GM21447 (cell line): ENCODE data around the gene BCL2L12.

Experiments used
- ATAC-seq: cut with Tn5 transposase; IDR thresholded peaks from one replicate; pipeline ENCODE4 v1.9.1; 2021; ENCODE audit not compliant: unreplicated experiment

Gene BCL2L12

DNA sequence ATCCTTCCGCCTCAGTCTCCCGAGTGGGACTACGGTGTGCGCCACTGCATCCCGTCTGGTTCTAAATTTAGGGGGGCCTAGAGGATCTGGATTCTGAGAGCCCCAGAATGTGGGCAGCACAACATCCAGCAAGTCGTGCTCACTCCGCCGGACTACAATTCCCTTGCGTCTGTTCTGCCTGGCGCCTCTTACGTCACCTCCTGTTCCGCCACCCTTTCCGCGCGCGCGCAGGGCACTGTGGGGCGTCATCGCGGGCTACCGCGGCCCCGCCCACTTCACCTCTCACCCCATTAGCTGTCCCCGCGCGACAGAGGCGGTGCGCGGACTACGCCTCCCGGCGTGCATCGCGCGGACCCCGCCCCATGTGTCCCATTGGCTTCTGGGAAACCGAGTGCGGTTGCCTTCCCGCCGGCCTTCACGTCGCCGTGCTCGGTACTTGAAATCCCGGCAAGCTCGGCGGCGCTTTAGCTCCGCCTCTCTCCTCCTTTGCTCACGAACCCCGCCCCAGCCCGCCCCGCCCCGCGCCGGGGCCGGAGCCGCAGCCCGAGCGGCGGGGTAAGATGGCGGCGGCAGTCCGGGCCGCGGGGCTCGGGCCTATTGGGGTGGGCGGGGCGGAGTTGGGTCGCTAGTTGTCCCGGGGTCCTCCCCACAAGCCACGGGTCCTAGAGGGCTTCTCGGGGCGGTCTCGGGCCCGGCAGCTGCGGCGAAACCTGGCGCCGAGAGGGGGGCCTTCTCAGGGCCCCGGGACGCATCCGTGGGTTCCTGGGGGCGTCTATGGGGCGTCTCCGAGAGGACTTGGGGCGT, 23.8 kb upstream of the BCL2L12 start, which contains the start of gene SCAF1:
TSS of gene SCAF1 (plus strand) at position 522 of the 804 bp plus-strand sequence. CDS start 2,818 bp downstream, outside the sequence.
- ATAC-seq = peak; percentile 49

DNA sequence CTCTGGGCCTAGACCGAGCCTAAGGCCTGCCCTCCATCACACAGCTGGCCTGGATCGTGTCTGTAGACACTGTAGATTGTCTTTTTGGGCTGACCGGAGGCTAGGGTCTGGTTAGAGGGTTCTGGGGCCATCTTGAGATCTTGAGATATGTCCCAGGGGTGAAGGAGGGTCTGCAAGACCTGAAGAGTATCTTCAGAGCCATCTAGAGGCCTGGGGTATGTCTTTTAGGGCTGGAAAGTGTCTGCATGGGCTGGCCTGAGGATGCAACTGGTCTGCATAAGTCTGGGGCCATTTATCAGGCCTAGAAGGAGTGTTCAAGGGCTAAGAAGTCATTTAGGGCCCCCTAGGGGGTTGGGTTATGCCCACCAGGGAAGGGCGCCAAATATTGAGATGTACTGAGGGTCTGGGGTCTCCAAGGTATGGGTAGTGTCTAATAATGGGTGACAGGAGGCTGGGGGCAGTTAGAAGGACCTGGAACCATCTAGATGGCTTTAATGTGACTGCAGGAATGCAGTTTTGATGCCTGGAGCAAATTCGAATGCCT, 23.2 kb upstream of the BCL2L12 start:
- ATAC-seq = no peak

DNA sequence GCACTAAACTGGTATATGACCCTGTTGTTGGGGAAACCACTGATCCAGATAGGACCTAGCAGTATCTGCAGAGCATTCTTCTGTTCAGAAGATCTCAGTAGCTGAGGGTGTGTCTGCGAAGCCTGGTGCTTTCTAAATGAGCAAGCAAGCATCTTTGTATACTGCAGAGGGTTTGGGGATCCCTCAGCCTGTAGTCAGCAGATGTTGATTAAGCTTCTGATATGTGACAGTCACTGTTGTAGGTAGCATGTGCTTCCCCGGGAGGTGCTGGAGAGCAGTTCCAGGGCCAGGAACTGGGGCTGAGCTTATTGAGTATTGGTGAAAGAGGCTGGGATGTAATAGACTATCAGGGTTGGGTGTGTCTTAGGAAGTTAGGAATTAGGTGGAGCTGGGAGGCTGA, 22.3 kb upstream of the BCL2L12 start:
- no peak for ATAC-seq

DNA sequence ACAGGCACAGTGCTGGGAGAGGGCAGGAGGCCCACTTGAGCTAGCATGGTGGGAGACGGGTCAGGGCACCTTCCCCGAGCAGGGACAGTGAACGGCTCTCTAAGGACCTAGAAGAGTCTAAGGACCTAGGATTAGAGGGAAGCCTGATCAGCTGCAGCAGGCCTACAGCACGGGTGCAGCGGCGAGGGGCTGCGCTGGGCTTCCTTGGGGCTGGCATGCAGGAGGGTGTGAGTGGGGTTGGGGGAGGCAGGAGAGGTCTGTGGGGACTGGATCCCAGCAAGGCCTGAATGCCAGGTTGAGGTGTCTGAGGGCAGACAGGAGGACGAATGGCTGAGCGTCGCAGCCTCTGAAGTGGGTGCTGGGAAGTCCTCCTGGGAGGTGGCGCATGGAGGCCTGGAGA, 20.1 kb upstream of the BCL2L12 start:
- ATAC-seq = no peak

DNA sequence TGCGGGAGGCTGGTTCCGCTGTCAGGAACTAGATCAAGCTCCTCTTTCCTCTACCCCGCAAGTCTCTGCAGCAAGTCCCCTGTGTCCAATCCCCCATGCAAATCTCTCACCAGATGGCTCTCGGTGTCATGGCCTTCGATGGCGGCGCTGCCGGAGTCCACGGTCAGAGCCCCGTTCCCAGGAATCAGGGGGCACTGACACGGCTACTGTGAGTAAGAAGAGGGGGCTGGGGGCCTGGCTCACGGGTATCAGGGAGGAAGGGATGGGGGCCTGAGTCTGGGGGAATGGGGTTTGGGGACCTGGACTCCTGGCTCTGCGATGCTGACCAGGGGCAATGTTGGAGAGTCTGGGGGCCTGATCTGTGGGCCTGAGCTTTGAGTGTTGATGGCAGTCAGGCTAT, 19.7 kb upstream of the BCL2L12 start:
- no peak for ATAC-seq

DNA sequence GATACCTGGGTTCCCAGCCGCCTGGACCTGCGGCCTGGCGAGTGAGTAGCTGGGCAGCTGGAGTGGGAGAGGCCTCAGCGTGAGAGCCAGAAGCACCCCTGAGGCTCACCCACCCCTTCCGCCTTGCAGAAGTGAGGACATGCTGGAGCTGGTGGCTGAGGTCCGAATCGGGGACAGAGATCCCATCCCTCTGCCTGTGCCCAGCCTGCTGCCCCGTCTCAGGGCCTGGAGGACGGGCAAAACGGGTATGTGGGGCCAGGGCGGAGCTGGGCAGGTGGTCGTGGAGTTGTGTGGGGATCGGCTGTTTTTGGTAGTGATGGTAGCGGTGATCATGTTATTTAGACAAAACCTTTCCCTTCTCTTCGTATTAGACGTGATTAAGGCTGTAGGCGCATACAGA, 19.1 kb upstream of the BCL2L12 start:
- no peak for ATAC-seq

DNA sequence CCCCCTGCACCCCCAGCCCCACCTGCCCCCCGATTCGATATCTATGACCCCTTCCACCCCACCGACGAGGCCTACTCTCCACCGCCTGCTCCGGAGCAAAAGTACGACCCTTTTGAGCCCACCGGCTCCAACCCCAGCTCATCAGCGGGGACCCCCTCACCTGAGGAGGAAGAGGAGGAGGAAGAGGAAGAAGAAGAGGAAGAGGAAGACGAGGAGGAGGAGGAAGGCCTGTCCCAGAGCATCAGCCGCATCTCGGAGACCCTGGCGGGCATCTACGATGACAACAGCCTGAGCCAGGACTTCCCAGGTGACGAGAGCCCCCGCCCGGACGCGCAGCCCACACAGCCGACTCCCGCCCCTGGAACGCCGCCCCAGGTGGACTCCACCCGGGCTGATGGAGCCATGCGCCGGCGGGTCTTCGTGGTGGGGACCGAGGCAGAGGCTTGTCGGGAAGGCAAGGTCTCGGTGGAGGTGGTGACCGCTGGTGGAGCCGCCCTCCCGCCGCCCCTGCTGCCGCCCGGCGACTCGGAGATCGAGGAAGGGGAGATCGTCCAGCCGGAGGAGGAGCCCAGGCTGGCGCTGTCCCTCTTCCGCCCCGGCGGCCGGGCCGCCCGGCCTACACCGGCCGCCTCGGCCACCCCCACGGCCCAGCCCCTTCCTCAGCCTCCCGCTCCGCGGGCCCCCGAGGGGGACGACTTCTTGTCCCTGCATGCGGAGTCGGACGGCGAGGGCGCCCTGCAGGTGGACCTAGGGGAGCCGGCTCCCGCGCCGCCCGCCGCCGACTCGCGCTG, 14.5 kb upstream of the BCL2L12 start:
- no peak for ATAC-seq

DNA sequence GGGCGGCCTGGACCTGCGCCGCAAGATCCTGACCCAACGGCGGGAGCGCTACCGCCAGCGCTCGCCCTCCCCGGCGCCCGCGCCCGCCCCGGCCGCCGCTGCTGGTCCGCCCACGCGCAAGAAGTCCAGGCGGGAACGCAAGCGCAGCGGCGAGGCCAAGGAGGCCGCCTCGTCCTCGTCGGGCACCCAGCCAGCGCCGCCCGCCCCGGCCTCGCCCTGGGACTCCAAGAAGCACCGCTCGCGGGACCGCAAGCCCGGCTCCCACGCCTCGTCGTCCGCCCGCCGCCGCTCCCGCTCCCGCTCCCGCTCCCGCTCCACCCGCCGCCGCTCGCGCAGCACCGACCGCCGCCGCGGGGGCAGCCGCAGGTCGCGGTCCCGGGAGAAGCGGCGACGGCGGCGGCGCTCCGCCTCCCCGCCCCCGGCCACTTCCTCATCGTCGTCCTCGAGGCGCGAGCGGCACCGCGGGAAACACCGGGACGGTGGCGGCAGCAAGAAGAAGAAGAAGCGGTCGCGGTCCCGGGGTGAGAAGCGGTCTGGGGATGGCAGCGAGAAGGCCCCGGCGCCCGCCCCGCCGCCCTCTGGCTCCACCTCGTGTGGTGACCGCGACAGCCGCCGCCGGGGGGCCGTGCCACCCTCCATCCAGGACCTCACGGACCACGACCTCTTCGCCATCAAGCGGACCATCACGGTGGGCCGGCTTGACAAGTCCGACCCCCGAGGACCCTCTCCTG, 13.7 kb upstream of the BCL2L12 start:
- no peak for ATAC-seq

DNA sequence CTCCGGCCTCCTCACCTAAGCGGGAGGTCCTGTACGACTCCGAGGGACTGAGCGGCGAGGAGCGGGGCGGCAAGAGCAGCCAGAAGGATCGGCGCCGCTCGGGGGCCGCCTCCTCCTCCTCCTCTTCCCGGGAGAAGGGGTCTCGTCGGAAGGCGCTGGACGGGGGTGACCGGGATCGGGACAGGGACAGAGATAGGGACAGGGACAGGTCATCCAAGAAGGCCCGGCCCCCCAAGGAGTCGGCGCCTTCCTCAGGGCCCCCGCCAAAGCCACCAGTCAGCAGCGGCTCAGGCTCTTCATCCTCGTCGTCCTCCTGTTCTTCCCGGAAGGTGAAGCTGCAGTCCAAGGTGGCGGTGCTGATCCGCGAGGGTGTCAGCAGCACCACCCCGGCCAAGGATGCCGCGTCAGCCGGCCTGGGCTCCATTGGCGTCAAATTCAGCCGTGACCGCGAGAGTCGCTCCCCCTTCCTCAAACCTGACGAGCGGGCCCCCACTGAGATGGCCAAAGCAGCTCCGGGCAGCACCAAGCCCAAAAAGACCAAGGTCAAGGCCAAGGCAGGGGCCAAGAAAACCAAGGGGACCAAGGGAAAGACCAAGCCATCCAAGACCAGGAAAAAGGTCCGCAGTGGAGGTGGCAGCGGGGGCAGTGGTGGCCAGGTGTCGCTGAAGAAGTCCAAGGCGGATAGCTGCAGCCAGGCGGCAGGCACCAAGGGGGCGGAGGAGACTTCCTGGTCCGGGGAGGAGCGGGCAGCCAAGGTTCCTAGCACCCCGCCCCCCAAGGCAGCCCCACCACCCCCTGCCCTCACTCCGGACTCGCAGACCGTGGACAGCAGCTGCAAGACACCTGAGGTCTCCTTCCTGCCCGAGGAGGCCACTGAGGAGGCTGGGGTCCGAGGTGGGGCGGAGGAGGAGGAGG, 12.9 kb upstream of the BCL2L12 start:
- no peak for ATAC-seq

DNA sequence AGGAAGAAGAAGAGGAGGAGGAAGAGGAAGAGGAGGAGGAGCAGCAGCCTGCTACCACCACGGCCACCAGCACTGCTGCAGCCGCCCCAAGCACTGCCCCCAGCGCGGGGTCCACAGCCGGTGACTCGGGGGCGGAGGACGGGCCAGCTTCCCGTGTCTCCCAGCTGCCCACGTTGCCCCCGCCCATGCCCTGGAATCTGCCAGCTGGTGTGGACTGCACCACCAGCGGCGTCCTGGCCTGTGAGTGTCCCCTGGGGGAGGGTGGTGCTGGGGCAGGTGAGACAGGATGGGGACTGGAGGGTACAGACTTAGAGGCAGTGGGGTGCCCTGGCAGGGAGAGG, 12.3 kb upstream of the BCL2L12 start:
- ATAC-seq = no peak

DNA sequence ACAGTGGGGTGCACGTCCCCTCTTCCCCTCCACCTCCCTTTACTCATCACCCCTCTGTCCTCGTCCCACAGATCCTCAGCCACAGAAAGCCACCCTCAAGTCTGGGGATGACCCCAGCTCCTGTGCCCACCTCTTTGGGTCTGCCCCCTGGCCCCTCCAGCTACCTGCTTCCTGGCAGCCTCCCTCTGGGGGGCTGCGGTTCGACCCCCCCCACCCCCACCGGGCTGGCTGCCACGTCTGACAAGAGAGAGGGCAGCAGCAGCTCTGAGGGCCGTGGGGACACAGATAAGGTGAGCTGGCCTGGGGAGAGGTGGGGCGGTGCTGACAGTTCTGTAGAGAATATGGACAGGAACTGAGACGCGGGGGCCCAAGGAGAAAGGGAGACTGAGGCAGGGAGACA, 11.2 kb upstream of the BCL2L12 start:
- ATAC-seq = no peak

DNA sequence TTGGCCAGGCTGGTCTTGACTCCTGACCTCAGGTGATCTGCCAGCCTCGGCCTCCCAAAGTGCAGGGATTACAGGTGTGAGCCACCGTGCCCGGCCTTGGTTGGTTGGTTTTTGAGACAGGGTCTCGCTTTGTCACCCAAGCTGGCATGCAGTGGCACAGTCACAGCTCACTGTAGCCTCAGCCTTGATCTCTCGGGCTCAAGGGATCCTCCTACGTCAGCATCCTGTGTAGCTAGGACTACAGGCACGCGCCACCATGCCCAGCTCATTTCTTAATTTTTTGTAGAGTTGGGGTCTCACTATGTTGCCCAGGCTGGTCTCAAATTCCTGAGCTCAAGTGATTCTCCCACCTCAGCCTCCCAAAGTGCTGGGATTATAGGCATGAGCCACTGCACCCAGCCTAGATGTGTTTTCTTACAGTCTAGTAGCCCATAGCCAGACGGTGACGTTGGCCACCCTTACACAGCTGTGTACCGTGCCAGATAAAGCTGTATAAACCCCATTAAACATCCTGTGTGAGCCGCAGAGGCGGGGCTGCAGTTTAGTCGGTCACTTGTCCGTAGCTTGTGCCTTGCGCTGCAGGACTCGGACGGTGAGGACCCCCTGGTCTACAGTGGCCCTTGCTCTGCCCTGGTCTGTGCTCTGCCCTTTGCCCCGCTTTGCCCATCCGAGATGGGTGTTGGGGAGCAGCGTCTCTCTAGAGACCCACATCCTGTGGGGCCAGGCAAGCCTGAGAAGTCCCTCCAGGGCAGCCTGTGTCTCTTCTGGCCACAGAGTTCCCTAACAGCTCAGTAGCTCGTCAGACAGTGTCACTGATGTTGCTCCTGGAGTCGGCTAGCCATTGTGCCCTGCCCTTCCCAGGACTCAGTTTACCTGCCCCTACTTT, 9.9 kb upstream of the BCL2L12 start:
- ATAC-seq = no peak

DNA sequence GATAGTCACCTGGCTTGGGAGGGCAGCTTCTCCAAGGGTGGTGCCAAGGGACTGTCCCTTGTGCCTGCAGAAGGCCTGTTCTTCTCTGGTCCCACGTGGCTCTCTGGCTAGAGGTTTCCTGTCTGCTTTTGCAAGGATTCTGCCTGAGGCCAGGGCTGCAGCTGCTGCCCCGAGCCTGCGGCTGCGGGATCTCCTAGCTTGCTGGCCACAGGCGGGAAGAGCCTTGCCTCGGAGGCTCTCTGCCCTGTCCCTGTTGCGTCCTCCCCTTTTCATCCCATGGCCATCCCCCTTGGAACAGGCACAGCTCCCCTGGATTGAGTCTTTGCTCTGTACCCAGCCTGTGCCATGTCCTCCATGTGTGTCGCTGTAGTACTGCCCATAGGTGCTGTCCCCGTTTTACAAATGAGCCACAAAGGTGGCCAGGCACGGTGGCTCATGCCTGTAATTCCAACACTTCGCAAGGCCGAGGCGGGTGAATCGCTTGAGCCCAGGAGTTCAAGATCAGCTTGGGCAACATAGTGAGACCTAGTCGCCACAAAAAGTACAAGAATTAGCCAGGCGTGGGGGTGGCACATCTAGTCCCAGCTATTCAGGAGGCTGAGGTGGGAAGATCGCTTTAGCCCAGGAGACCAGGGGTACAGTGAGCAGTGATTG, 9.2 kb upstream of the BCL2L12 start:
- ATAC-seq = no peak

DNA sequence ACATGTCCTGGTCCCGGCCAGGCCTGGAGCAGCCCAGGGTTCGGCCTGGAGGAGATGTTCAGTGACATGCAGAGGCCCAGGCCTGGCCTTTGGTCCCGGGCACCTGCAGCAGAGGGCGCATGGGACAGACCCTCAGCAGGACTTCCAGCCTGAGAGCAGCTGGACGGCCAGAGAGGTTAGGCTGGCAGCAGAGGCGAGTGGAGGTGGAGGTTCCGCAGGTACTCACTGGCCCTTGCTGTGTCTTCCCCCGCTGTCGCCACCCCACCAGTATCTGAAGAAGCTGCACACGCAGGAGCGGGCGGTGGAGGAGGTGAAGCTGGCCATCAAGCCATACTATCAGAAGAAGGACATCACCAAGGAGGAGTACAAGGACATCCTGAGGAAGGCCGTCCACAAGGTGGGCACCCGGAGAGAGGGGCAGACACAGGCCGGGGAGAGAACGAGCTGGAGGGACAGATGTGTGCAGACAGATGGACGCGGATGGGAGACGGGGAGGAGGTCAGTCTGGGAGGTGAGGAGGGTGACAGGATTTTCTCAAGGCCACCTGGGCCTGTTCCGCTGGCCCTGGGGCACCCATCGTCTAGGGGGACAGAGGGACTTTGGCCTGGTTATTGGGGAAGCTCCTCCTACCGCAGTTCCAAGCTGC, 8.1 kb upstream of the BCL2L12 start:
- no peak for ATAC-seq

DNA sequence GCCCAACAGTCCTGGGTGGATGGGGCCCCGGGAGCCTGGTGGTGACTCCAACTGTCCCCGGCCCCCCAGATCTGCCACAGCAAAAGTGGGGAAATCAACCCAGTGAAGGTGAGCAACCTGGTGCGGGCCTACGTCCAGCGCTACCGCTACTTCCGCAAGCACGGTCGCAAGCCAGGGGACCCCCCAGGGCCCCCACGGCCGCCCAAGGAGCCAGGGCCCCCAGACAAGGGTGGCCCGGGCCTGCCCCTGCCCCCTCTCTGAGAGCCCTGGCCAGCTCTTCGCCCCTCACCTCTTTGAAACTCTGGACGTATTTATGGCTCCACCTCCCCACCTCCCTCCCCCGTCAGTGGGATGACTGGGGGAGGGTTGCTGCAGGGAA, 7.6 kb upstream of the BCL2L12 start:
- no peak for ATAC-seq

DNA sequence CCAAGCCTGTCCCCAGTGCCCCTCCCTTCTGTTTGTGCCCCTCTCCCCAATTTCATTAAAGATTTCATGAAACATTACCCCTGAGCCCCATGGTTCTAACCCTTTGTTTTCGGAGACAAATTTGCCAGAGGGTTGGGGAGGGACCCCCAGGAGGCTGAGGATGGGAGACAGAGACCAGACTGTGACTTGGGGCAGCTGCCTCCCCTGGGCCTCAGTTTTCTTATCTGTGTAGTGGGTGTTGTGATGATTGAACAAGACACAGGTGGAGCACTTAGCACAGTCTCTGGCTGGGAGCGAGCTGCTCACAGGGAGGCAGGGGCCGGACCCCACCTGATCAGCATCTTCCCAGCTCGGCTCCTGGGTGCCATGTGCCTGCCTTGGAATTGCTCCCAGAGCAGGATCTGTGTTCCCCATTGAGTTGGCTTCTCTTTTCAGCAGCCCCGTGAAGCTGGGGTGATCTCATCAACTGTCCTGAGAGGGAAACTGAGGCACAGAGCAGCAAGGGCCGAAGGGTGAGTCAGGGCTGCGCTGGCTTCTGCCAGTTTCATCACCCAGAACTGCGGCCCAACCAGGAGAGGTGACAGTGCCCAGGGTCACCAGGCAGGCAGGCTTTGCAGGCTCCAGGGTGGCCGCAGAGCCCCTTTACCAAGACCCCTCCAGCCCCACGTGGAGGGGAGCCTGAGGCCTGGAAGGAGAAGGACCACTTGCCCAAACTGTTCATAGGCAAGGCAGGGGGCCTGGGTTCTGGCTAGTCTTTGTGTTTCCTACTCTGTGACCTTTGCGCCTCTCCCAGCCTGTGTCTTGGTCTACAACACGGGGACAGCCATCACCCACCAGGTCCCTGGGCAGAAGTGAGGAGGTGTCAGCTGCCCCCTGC, 6.9 kb upstream of the BCL2L12 start:
- no peak for ATAC-seq

DNA sequence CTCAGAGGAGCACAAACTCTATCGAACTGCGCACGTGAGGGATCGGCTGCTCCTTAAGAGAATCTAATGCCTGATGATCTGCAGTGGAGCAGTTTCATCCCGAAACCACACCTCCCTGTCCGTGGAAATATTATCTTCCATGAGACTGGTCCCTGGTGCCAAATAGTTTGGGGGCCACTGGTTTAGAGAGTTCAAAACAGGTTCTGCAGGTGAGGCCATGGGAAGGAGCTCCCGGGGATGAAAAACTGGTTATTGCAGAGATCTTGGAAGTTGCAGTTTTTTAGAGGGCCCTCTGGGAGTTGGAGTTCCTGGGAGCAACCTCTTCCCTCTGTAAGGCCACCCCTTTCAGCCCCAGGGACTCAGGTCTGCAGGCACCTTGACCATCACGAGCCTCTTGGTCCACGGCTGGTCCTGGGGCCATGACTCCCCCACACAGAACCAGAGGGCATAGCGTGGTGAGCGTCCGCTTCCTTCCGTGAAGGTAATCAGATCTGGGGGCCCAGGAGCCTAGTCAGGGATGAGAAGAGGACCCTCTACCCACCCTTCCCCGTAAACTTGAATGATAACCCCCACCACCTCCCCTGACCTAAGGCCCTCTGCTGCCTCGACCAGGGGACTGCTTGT, 5.3 kb upstream of the BCL2L12 start:
- ATAC-seq = no peak
